H9 (cell line): ENCODE data around the gene FREM2. TPM values are rescaled to one million over a fixed set of nuclear protein-coding genes. Genes with fewer than 3 reads are reported as not detected.

Experiments
- DNase-seq: peaks from one replicate; pipeline ENCODE4 v3.0.0-alpha.2; 2017
- H2AFZ ChIP-seq: one replicate; pipeline ENCODE4 v1.6.1; 2013; ENCODE audit warnings: mild to moderate bottlenecking, low read length, control low read depth, moderate library complexity
- H2AK5ac ChIP-seq: 2 replicates; pipeline ENCODE4 v1.6.1; 2013; ENCODE audit warnings: low read length, control low read depth, mixed read lengths; ENCODE audit not compliant: insufficient read length
- H2BK120ac ChIP-seq: one replicate; pipeline ENCODE4 v1.6.1; 2013; ENCODE audit warnings: low read depth, mild to moderate bottlenecking, low read length, control low read depth, inconsistent platforms; ENCODE audit not compliant: poor library complexity, severe bottlenecking
- H2BK12ac ChIP-seq: 2 replicates; pipeline ENCODE4 v1.6.1; 2013; ENCODE audit warnings: low read length, control low read depth, mixed read lengths, low read depth; ENCODE audit not compliant: insufficient read length
- H2BK15ac ChIP-seq: 2 replicates; pipeline ENCODE4 v1.6.1; 2013; ENCODE audit warnings: low read depth, low read length, control low read depth
- H2BK20ac ChIP-seq: one replicate; pipeline ENCODE4 v1.6.1; 2013; ENCODE audit warnings: low read depth, mild to moderate bottlenecking, low read length, control low read depth, inconsistent platforms; ENCODE audit not compliant: poor library complexity, severe bottlenecking
- H2BK5ac ChIP-seq: 2 replicates; pipeline ENCODE4 v1.6.1; 2013; ENCODE audit warnings: low read length, control low read depth, mixed read lengths; ENCODE audit not compliant: insufficient read length
- H3K14ac ChIP-seq: 2 replicates; pipeline ENCODE4 v1.6.1; 2013; ENCODE audit warnings: low read length, control low read depth; ENCODE audit not compliant: insufficient read depth
- H3K18ac ChIP-seq: 2 replicates; pipeline ENCODE4 v1.6.1; 2013; ENCODE audit warnings: low read depth, mild to moderate bottlenecking, mixed read lengths, low read length, control low read depth; ENCODE audit not compliant: insufficient read length
- H3K23ac ChIP-seq: 2 replicates; pipeline ENCODE4 v1.6.1; 2013; ENCODE audit warnings: low read length, control low read depth, mixed read lengths, low read depth; ENCODE audit not compliant: insufficient read length
- H3K23me2 ChIP-seq: 2 replicates; pipeline ENCODE4 v1.6.1; 2013; ENCODE audit warnings: low read depth, mild to moderate bottlenecking, mixed read lengths, low read length, control low read depth; ENCODE audit not compliant: insufficient read length, poor library complexity, severe bottlenecking
- H3K27ac ChIP-seq: 2 replicates; pipeline ENCODE4 v1.5.1; 2013; ENCODE audit warnings: low read length, control low read depth, mixed read lengths, low read depth; ENCODE audit not compliant: insufficient read length
- H3K27me3 ChIP-seq: 2 replicates; pipeline ENCODE4 v1.6.1; 2013; ENCODE audit warnings: low read length, control low read depth, inconsistent platforms; ENCODE audit not compliant: insufficient read depth
- H3K4ac ChIP-seq: 2 replicates; pipeline ENCODE4 v1.6.1; 2013; ENCODE audit warnings: low read depth, mild to moderate bottlenecking, control low read depth, inconsistent platforms, low read length, moderate library complexity
- H3K4me1 ChIP-seq: 2 replicates; pipeline ENCODE4 v1.6.1; 2013; ENCODE audit warnings: low read length, control low read depth, inconsistent platforms; ENCODE audit not compliant: insufficient read depth
- H3K4me2 ChIP-seq: 2 replicates; pipeline ENCODE4 v1.6.1; 2013; ENCODE audit warnings: low read length, control low read depth, mixed read lengths; ENCODE audit not compliant: insufficient read length, insufficient read depth
- H3K56ac ChIP-seq: 2 replicates; pipeline ENCODE4 v1.6.1; 2013; ENCODE audit warnings: low read depth, mild to moderate bottlenecking, mixed read lengths, low read length, control low read depth; ENCODE audit not compliant: insufficient read length
- H3K79me1 ChIP-seq: 2 replicates; pipeline ENCODE4 v1.6.1; 2013; ENCODE audit warnings: low read depth, mild to moderate bottlenecking, moderate library complexity, low read length, control low read depth, inconsistent platforms; ENCODE audit not compliant: insufficient read depth, poor library complexity, severe bottlenecking
- H3K79me2 ChIP-seq: 2 replicates; pipeline ENCODE4 v1.6.1; 2013; ENCODE audit warnings: low read length, control low read depth, inconsistent platforms; ENCODE audit not compliant: insufficient read depth
- H3K9ac ChIP-seq: 2 replicates; pipeline ENCODE4 v1.6.1; 2013; ENCODE audit warnings: low read length, control low read depth, mixed read lengths; ENCODE audit not compliant: insufficient read length; ENCODE audit errors: extremely low read depth
- H3K9me3 ChIP-seq: one replicate; pipeline ENCODE4 v1.6.1; 2013; ENCODE audit warnings: low read depth, low read length, inconsistent platforms; ENCODE audit not compliant: control insufficient read depth
- H3T11ph ChIP-seq: one replicate; pipeline ENCODE4 v1.6.1; 2013; ENCODE audit warnings: mild to moderate bottlenecking, low read length, control low read depth, inconsistent platforms
- H4K20me1 ChIP-seq: one replicate; pipeline ENCODE4 v1.6.1; 2013; ENCODE audit not compliant: control insufficient read depth, insufficient read length, insufficient read depth
- H4K5ac ChIP-seq: 2 replicates; pipeline ENCODE4 v1.6.1; 2013; ENCODE audit warnings: low read depth, mild to moderate bottlenecking, mixed read lengths, low read length, control low read depth; ENCODE audit not compliant: insufficient read length
- H4K8ac ChIP-seq: replicated peaks from 2 replicates; pipeline ENCODE4 v1.6.1; 2013; ENCODE audit warnings: low read length, control low read depth, mixed read lengths, low read depth; ENCODE audit not compliant: insufficient read length
- H4K91ac ChIP-seq: 2 replicates; pipeline ENCODE4 v1.6.1; 2013; ENCODE audit warnings: low read depth, mild to moderate bottlenecking, moderate library complexity, mixed read lengths, low read length, control low read depth; ENCODE audit not compliant: insufficient read length
- H3K27ac Mint-ChIP-seq, 3 experiments: 2 replicates in 2 of 3; 3 replicates in 1 of 3; pipeline ENCODE4 v1.8.0; 2020 to 2021; ENCODE audit warnings: mixed read lengths in 3 of 3, mild to moderate bottlenecking in 1 of 3, moderate library complexity in 1 of 3
- H3K27me3 Mint-ChIP-seq: 2 replicates; pipeline ENCODE4 v1.8.0; 2021; ENCODE audit warnings: low read depth, mild to moderate bottlenecking, moderate library complexity, mixed read lengths
- H3K36me3 Mint-ChIP-seq, 3 experiments: 2 replicates in 2 of 3; 3 replicates in 1 of 3; pipeline ENCODE4 v1.8.0; 2020 to 2021; ENCODE audit warnings: low read depth in 3 of 3, mixed read lengths in 3 of 3; ENCODE audit not compliant: insufficient read depth in 1 of 3
- H3K4me1 Mint-ChIP-seq, 2 experiments: 2 replicates each; pipeline ENCODE4 v1.8.0; 2020; ENCODE audit warnings: mixed read lengths in 2 of 2
- H3K4me3 Mint-ChIP-seq, 2 experiments: 2 replicates in 1 of 2; 3 replicates in 1 of 2; pipeline ENCODE4 v1.8.0; 2020 to 2021; ENCODE audit warnings: mild to moderate bottlenecking in 2 of 2, mixed read lengths in 2 of 2, moderate library complexity in 1 of 2
- H3K9me3 Mint-ChIP-seq, 2 experiments: 2 replicates in 1 of 2; 3 replicates in 1 of 2; pipeline ENCODE4 v1.8.0; 2020; ENCODE audit warnings: mild to moderate bottlenecking in 2 of 2, mixed read lengths in 2 of 2, moderate library complexity in 1 of 2
- WGBS: extraction: QIAGEN DNeasy Blood & Tissue Kit; methylation state at CpG from one replicate; pipeline ENCODE4 v1.1.7; 2013; ENCODE audit warnings: missing lambda C conversion rate, low lambda C conversion rate, mixed read lengths; ENCODE audit not compliant: insufficient read length; ENCODE audit errors: extremely low coverage; 5-methylcytosine and 5-hydroxymethylcytosine counted together
- total RNA-seq: library from RNA; stranded (reverse); gene quantifications from 2 replicates; pipeline ENCODE4 v1.2.1, GENCODE V29; 2021
- TF ChIP-seq, protein P1 (sequence below): fragments of 200-600 bp; sonication (generic); conservative IDR thresholded peaks from 3 replicates; pipeline ENCODE4 v1.8.0; 2021; ENCODE audit warnings: antibody characterized with exemption, mild to moderate bottlenecking

Gene FREM2
- total RNA-seq, 1 experiment from 2014 or later: 16.0 TPM

DNA sequence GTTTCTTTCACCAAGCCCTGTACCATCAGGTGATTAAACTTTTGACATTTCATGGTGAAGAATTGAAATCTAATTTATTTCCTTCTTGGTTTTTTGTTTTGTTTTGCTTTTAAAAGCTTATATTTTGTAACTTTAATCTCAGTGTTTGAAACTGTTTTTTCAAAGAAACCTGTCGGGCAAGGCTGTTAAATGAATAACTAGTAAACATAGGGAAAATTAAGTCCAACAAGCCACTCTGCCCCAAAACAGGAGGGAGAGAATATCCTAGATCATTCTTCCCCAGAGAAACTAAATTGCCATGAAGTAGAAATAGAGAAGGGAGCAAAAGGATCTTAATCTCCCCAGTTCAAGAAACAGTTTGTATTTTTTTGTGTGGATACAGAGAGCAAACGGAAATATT lies 98.2 kb downstream of the FREM2 start:
- Histone ChIP-seq H2AK5ac (no peak overlapping the region), H3K23me2 (no peaks in the 10 kb centered on the region), H3K23ac (no peak overlapping the region), H4K5ac (no peak overlapping the region), H2AFZ (no peak overlapping the region), H3K79me1 (no peaks in the 10 kb centered on the region), H3T11ph (no peak overlapping the region), H4K91ac (no peak overlapping the region), H3K14ac (no peak overlapping the region), H3K27ac (no peak overlapping the region), H2BK15ac (no peak overlapping the region), H2BK5ac (no peak overlapping the region), H3K9ac (no peak overlapping the region), H2BK20ac (no peak overlapping the region), H4K20me1 (no peaks in the 10 kb centered on the region), H3K4ac (no peak overlapping the region), H3K79me2 (no peaks in the 10 kb centered on the region), H3K4me1 (no peaks in the 10 kb centered on the region), H3K27me3 (no peaks in the 10 kb centered on the region), H3K56ac (no peak overlapping the region), H3K18ac (no peak overlapping the region), H2BK12ac (no peak overlapping the region), H3K9me3 (no peaks in the 10 kb centered on the region), H3K4me2 (no peak overlapping the region), H2BK120ac (no peak overlapping the region), H4K8ac (no peak overlapping the region)
- peaks cover 2 to 4% of the 10 kb centered on the region in 2 experiments for H3K4me1 Mint-ChIP-seq
- H3K27me3 Mint-ChIP-seq: no peaks in the 10 kb centered on the region
- no peak for DNase-seq
- peaks cover 0 to 4% (median 3%) of the 10 kb centered on the region in 3 experiments; a peak in 4 of 7 replicates for H3K36me3 Mint-ChIP-seq
- H3K4me3 Mint-ChIP-seq: no peak overlapping the region
- WGBS: no CpG with 5 or more reads among the region's 2 CpGs
- H3K27ac Mint-ChIP-seq: no peak overlapping the region; a peak in 1 of 7 replicates
- H3K9me3 Mint-ChIP-seq: no peaks in the 10 kb centered on the region
- TF ChIP-seq, protein P1, sequence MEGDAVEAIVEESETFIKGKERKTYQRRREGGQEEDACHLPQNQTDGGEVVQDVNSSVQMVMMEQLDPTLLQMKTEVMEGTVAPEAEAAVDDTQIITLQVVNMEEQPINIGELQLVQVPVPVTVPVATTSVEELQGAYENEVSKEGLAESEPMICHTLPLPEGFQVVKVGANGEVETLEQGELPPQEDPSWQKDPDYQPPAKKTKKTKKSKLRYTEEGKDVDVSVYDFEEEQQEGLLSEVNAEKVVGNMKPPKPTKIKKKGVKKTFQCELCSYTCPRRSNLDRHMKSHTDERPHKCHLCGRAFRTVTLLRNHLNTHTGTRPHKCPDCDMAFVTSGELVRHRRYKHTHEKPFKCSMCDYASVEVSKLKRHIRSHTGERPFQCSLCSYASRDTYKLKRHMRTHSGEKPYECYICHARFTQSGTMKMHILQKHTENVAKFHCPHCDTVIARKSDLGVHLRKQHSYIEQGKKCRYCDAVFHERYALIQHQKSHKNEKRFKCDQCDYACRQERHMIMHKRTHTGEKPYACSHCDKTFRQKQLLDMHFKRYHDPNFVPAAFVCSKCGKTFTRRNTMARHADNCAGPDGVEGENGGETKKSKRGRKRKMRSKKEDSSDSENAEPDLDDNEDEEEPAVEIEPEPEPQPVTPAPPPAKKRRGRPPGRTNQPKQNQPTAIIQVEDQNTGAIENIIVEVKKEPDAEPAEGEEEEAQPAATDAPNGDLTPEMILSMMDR: no peak
